Left colon (tissue), 2 donors: ENCODE measurements around the gene CD44. TPM values are rescaled to one million over a fixed set of nuclear protein-coding genes. Genes with fewer than 3 reads are reported as not detected.

Experiments
- ATAC-seq: fragments of 200-7000 bp; cut with Tn5 transposase; one replicate; pipeline ENCODE4 v1.9.1; 2020; ENCODE audit warnings: mild to moderate bottlenecking, moderate library complexity
- DNase-seq, 2 donors: peaks; one replicate each; pipeline ENCODE4 v3.0.0-alpha.2; 2020
- intact Hi-C, 2 donors: fragments of 100-400 bp; cut with DNase I in 1 of 2; cut with micrococcal nuclease in 1 of 2; formaldehyde crosslinking; loops; one replicate each; pipeline versions ENCODE4 v1.11.2 to v1.14.0; 2022; cut with DNase I, micrococcal nuclease
- total RNA-seq, 2 donors: library from RNA; stranded (reverse); fragmentation: NEBNext Ultra II Directional; extraction: Animal tissue kit (Norgen Biotek cat#: 25700); gene quantifications; one replicate each; pipeline ENCODE4 v1.2.1, GENCODE V29; 2021
- donor health status: DM: no; HTN: no; CAD: no.
- donor health status: DM: yes; HTN: yes; CAD: no.

Gene CD44
- total RNA-seq, 2 donors from 2014 or later, result 99.1 to 107 TPM

- DNase-seq (no peak), ATAC-seq (no peak)
- intact Hi-C loops, result no loop called here
Observed at GRCh38 chr11:35133656-35134055, 5.3 kb upstream of the CD44 start.

DNA sequence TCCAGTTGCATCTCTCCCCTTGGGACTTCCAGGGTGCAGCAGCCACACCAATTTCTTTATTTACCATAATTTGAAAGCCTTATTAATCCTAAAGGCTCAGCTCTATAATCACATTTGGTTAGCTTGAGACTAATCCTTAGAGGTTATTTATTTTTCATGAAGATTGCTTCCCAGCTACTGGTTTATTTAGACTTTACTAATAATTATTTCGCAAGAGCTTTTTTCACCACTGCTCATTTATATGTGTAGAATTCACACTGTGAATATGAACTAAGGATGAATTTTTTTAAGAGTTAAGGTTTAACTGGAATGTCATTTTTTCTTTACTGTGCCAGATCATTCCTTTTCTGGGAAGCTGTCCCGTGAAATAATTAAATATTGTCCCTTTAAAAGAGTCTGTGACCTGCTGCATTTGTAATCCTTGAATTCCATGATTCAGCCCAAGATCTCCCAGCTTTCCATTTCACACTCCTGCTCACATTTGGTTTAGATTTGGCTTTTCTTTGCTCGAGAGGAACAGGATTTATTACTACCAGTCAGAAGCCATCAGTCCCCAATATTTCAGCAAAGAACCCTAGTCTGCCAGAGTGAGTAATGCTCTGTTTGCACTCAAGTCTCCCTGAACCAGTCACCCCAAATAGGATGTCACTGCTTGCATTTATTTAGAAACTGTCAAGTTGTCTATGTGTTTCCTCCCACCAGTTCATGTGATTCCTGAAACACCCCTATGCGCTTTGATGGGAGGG lies 4.4 kb upstream of the CD44 start:
- no peak for DNase-seq
- intact Hi-C loops, result no loop called here

GRCh38 chr11:35135222-35135621 lies 3.7 kb upstream of the CD44 start:
- intact Hi-C loops, result no loop called here
- ATAC-seq, result no peak

More for the DNA sequence above, 4.4 kb upstream of the CD44 start:
- no peak for ATAC-seq

DNA sequence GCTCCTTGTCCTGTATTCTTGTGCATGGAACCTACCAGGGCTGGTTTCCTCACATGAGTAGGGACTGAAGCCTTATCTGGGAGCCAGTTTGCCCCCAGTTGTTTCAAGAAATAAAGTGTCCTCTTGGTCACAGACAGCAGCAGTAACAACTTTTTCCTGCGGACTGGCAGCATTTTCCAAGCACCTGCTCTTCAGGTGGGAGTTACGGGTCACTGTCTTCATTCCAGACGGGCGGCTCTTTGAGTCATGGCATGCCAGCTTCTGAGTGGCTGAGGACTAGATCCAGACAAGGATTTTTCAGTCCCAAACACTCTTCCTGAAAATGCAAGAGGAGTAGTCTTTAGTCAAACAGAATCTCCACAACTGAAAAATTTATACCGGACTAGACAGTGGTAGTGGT lies 2.7 kb upstream of the CD44 start:
- DNase-seq (no peak), ATAC-seq (no peak)
- intact Hi-C loops, result no loop called here

More at GRCh38 chr11:35135222-35135621, 3.7 kb upstream of the CD44 start:
- DNase-seq, result no peak

GRCh38 chr11:35138058-35138457 lies 913 bp upstream of the CD44 start:
- DNase-seq (no peak), ATAC-seq (no peak)
- intact Hi-C loops, result no loop called here

- ATAC-seq, result peak; percentile 10
- peak in 1 of 2 donors; percentile 41 for DNase-seq
- intact Hi-C loops, result no loop called here
Observed at GRCh38 chr11:35138606-35138942, 397 bp upstream of the CD44 start.

DNA sequence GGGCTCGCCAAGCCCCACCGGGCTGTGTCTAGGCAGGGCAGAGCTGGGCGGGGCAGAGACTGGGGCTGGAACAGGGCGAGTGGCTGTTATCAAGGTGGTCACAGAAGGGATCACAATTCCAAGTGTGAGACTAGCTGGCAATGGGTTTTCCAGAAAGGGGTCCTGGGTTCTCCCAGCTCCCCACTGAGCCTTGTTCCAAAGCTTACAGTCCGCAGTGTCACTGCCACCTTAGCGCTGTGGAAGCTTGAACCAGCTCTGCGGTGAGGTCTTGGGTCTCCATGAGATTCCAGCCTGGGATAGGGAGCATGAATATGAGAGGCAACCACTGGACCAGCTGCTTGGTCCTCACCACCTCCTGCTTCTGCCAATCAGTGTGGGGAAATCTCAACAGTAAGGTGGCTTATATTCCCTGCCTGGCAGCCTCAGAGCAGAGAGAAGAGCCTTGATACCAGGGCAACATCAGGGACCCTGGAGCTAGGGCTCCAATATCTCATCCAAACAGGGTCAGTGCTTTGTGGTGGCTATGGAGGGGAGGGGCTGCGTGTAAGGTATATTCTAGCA lies 831 bp downstream of the CD44 start:
- peak; percentile 81 for ATAC-seq
- DNase-seq, result peak in 1 of 2 donors; percentile 42
- intact Hi-C loops, result no loop called here

GRCh38 chr11:35141071-35141470 lies 2.1 kb downstream of the CD44 start:
- DNase-seq (no peak), ATAC-seq (no peak)
- intact Hi-C loops, result no loop called here

GRCh38 chr11:35141571-35141971 lies 2.6 kb downstream of the CD44 start:
- intact Hi-C loops, result no loop called here
- peak; percentile 76 for ATAC-seq
- peak; percentile 80 to 87 for DNase-seq

- ATAC-seq (no peak), DNase-seq (no peak)
- intact Hi-C loops, result no loop called here
Observed at GRCh38 chr11:35142481-35143075, 3.6 kb downstream of the CD44 start.

DNA sequence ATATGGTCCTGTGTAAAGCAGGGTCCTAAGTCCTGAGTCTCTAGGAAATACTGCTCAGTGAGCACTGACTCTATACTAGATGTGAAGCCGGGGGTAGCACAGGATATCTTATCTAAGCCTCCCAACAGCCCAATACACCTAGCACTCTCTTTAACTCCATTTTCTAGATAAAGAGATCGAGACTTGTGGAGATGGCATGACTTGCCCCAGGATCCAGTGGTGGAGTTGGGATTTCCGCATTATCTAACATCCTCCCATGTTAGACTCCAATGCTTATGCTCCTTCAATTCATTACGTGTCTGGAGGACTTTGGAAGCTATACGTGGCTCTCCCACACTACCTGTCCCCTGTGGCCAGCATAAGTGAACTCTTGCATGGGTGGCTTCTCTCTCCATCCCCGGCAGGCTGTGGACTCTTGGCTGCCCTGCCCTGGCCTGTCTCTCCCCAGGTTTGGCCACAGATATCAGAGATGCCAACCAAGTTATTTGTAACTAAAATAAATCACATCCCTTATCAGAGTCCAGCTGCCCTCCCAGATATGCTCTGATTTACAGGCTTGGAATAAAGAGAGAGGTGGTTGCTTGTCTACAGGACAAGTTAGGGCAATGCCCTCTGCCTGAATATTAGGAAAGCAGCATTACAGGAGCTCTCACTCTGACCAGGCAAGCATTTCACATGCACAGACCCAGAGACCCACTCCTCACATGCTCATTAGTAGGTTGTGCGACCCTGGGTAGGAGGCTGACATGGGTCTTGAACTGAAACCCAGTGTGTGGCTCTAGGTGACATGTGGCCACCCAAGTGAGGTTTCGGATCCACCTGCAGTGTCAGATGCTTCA lies 4.5 kb downstream of the CD44 start:
- ATAC-seq (no peak), DNase-seq (no peak)
- intact Hi-C loops, result no loop called here

GRCh38 chr11:35144136-35144741 lies 5.3 kb downstream of the CD44 start:
- DNase-seq, result peak; percentile 33 to 55
- no peak for ATAC-seq
- intact Hi-C loops, result no loop called here

GRCh38 chr11:35144806-35145205 lies 5.8 kb downstream of the CD44 start:
- no peak for DNase-seq
- intact Hi-C loops, result no loop called here
- ATAC-seq, result no peak

GRCh38 chr11:35145271-35145670 lies 6.3 kb downstream of the CD44 start:
- DNase-seq, result peak; percentile 40 to 48
- intact Hi-C loops, result no loop called here
- ATAC-seq, result no peak

DNA sequence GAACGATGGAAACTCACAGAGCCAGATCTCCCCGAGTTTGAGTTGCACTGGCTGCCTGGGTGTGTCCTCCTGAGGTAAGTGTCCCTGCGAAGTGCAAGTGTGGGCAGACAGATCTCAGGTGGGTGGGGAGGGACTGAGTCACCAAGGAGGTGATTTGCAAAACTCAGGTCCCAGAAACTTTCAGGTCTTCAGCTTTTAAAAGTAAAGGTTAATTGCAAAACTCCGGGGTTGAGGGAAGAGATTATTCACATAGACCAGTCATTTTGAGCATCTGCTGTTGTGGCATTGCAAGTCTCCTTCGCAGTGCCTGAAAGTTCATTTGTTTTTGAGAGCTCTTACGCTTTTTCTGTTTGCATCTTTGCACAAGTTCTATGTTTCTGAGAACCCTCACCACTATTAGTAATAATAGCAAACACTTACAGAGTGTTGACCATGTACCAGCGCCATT lies 7.1 kb downstream of the CD44 start:
- intact Hi-C loops, result no loop called here
- ATAC-seq (no peak), DNase-seq (peak in 1 of 2 donors; percentile 40)

- ATAC-seq (no peak), DNase-seq (no peak)
- intact Hi-C loops, result no loop called here
Observed at GRCh38 chr11:35146711-35147110, 7.7 kb downstream of the CD44 start.

- intact Hi-C loops, result no loop called here
Observed at GRCh38 chr11:35147235-35147634, 8.3 kb downstream of the CD44 start.

DNA sequence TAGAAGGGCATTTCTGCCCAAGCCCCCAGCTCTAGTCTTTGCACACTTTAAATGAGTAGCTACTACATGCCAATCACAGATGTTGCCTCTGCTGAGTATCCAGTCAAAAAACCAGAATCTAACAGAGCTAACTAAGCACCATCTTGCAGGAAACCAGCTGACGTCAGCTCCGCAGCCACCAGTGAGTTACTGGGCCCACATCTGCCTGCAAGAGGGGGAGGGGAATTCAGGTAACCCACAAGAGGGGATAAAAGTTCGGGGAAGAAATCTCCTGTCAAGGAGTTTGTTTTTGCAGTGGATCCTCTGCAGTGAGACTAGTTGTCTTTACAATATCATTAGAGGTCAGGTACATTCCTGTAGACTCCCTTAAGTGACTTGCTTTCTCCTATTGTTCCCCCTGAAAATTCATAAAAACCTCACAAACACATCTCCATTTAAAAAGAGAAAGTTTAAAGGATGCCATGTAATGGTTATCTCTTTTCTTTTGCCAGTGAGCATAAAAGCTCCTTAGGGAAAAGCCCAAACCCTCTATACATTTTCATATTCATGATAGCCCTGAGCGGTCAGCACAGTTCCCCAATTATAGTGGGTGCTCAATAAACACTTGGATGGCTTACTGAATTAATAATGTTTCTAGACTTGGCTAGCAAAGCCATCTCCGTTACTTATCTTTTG lies 9.3 kb downstream of the CD44 start:
- ATAC-seq (no peak), DNase-seq (no peak)
- intact Hi-C loops, result no loop called here

More at GRCh38 chr11:35147235-35147634, 8.3 kb downstream of the CD44 start:
- DNase-seq, result no peak
- ATAC-seq, result no peak

DNA sequence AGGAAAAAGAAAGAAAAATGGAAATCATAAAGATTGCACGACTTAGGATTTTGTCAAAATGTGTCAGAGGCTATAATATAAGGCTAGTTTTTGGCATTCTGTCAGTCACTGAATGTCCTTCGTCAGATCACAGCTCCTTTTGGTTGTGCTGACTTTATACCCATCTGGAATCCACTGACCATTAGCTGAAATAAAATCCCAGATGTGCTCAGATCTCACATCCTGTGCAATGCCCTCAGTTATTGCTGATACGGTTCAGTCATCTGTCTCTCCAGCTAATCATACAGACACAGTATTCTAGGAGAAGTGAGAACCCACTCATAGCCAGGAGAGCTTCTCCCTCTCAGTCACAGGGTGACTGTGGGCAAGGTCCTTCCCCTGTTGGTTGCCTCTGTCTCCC lies 11.5 kb downstream of the CD44 start:
- DNase-seq (no peak), ATAC-seq (no peak)
- intact Hi-C loops, result no loop called here
